ENCODE measurements around the gene IGSF1. TPM values are rescaled to one million over a fixed set of nuclear protein-coding genes. Genes with fewer than 3 reads are reported as not detected.
"Not testable (repeated sequence)": the region's sequence is repeated elsewhere in the genome, so short reads cannot be mapped to it uniquely, and the experiment has no call there.

Gene IGSF1
- total RNA-seq, 1 donor from 2014 or later = 6.4 TPM

DNA sequence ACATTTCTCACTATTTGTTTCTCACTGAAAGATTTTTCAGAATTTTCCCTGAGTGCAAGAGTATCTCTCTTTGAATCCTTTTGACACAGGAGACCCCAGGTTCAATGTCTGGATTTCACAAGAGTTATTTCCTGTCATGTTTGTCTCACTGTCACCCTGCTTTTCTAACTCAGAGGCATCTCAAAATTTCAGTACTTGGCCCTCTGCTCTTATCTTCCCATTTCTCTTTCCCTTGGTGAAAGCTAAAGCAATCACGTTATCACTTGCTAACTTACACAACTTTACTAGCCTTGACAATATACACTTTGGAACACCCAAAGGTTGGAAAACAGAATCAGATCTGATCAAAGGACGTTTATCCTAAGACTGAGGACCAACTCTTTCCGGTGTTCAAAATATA, 17.3 kb downstream of the IGSF1 start:
- DNase-seq = no peak

DNA sequence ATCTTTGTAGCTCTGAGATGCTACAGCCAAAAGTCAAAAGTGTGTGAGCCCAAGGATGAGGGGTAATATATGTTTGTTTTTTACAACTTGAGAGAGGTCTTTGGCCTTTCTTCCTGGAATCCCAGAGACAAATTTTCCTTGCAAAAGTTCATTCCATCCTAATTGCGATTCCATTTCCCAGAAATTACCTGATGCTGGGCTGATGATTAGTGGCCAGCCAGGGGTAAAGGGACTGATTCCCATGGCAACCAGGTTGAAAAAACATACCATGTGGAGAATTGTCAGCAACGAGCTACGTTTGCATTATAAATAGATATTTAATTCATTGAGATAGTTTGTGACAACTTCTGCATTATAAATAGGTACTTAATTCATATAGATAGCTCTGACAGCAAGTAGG, 17.8 kb downstream of the IGSF1 start:
- DNase-seq = no peak

DNA sequence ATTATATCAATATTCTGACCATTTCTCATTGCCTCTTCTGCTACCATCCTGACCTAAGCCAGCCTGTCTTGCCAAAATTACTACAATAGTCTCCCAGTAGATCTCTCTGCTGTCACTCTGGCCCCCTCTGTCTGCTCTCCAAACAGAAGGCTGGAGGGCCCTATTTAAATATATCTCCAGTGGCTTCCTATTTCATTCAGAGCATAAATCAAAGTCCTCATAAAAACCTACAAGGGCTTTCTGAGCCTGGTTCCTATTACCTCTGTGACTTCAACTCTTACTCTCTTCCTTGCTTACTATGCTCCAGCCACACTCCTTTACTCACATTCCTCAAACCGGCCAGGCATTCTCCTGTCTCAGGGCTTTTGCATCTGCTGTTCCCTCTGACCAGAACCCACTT, 19.0 kb downstream of the IGSF1 start:
- no peak for DNase-seq

DNA sequence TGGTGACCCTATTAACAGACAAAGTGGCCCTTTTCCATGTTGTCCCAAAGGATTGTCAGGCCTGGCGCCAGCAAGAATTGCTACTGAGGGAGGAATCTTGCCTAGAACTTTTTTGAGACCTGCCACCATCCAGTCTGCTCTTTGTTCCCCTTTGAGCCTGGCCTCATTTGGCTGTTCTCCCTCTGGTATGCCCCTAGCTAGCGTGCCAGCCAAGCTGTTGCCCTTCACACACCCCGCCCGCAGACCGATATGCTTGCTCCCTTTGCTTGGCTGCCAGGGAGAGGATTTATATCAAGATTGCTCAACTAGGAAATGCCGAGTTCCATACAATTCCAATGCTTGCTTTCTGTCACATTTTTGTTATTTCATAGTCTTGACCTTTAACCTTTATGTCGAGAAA, 24.4 kb downstream of the IGSF1 start:
- DNase-seq = no peak

DNA sequence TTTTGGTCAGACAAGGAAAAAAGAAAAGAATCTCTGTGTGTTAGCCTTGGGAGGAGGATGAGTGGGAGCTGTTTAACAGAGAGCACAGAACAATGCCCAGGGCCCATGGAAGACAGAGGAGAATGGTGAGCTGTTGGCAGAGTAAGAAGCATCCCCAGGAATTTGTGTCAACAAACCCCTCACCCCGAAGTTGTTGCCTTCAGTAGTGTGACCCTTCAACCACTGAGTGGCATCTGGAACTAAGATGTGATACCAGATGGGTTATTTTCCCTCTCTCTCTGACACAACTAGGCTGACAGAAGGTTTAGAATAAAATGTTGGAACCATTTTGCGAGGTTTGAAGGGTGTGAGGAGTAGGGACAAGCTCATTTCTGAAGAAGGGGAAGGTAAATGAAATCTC, 25.1 kb downstream of the IGSF1 start:
- no peak for DNase-seq

DNA sequence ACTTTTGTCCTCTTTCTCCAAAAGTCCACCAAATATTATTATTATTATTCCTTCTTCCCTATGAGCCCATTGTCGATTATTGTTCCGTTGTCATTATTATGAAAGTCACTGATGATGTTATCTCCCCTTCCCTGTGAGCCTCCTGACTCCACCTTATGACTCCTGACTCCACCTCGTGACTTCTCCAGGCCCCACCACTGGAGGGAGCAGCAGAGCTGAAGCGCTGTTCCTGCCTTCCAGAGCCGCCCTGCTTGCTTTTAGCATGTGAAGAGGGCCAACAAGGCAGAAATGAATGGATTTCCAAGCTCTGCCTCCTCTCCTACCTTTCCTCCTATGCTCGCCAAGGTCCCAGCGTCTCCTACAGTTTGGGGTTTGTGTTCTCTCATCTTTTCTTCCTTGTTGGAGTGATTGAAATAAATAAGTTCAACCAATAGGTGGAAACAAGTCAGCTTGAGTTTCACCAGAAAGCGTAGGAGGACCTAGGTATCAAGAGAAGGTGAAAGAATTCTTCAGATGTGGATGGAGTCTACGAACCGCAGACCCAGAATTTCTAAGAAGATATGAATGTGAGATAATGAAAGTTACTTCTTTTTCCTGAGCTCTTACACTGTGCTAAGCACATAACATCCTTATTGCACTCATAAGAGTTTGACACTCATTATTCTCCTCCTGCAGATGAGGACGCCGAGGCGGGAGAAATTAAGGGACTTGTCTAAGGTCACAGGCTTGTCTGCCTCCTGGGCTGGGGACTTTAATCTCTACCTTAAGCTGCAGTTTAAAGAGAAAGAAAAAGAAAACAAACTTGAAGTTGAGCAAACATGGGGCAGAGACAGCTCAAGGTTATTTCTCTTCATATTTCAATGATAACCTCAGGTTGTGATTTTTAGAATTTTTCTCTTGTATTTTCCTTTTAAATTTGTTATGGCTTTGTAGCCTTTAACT, 26.1 kb downstream of the IGSF1 start:
- no peak for DNase-seq

DNA sequence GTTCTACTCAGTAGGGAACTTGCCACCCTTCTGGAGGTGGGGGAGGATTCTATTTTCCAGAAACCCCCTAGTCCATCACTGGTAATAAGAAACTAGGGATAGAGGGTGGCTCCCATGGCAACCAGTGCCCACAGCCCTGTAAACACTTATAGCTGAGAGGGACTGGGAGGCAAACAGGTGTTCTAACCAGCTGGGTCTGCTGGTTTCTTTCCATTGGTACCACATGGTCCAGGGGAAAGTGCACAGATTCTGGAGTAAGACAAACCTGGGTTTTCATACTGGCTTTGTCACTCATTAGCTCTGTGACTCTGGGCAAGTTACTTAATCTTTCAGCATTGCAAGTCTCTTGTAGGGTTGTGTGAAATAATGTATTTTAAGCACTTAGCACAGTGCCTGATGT, 26.9 kb downstream of the IGSF1 start:
- DNase-seq = no peak

DNA sequence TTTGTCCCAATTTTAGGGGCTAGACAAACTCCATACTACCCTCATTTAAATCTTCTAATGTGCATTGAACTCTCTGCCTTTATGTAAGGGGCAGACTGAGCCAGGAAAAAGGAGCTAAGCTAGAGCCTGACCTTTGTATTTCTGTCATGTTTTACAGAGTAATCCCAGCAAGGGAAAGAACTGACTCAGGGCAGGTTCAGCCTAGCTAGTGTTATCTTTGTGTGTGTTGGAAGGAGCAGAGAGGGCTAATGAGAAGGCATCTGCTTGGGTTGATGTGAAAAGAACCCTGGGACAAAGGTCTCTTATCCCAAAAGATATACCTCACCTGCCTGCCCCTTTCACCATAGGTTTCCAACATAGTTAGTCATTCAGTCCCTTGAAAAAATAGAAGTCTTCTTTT, 31.7 kb downstream of the IGSF1 start:
- no peak for DNase-seq

DNA sequence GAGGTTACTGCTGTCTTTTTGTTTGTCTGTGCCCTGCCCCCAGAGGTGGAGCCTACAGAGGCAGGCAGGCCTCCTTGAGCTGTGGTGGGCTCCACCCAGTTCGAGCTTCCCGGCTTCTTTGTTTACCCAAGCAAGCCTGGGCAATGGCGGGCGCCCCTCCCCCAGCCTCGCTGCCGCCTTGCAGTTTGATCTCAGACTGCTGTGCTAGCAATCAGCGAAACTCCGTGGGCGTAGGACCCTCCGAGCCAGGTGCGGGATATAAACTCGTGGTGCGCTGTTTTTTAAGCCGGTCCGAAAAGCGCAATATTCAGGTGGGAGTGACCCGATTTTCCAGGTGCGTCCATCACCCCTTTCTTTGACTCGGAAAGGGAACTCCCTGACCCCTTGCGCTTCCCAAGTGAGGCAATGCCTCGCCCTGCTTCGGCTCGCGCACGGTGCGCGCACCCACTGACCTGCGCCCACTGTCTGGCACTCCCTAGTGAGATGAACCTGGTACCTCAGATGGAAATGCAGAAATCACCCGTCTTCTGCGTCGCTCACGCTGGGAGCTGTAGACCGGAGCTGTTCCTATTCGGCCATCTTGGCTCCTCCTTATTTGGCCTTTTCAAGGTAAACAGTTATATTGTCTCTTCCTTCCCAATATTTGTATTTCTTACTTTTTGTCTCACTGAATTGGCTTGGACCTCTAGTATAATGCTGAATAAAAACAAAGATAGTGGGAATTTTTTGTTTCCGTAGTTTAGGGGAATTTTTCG, 37.9 kb downstream of the IGSF1 start:
- DNase-seq = not testable (repeated sequence)

DNA sequence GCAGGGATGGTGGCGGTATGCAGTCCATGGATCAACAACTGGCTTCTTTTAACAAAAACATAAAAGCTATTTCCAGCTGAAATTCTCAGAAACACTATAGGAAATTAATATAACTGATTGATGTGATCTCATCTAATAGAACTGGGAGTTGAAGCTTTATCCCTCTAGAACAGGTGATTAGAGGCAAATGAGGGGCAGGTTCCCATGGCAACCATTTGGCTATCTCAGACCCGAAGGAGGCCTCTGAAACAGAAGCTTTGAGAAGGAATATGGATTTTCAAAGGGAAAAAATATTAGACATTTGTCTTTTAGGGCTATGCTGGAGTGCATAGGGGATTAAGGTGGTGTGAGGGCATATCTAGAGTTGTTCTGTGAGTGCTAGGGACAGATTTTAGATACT, 50.0 kb downstream of the IGSF1 start:
- DNase-seq = no peak

DNA sequence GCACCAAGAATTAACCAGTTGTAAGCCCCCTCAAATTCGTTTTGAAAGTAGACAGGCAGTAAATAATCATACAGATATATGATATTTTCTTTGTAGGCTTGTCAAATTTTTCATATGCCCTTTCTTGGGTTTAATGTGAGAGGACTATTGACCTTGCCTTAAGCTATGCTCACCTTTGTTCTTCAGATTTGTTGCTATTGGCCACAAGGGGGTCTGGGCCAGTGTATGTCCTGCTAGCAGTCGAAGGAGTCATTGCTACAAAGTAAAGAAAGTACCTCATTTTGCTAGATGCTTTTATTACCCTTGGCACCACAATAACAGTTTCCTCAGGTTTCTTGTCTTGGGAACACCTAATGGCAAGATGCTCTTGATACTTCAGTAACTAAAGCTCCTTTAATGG, 51.7 kb downstream of the IGSF1 start:
- DNase-seq = no peak

DNA sequence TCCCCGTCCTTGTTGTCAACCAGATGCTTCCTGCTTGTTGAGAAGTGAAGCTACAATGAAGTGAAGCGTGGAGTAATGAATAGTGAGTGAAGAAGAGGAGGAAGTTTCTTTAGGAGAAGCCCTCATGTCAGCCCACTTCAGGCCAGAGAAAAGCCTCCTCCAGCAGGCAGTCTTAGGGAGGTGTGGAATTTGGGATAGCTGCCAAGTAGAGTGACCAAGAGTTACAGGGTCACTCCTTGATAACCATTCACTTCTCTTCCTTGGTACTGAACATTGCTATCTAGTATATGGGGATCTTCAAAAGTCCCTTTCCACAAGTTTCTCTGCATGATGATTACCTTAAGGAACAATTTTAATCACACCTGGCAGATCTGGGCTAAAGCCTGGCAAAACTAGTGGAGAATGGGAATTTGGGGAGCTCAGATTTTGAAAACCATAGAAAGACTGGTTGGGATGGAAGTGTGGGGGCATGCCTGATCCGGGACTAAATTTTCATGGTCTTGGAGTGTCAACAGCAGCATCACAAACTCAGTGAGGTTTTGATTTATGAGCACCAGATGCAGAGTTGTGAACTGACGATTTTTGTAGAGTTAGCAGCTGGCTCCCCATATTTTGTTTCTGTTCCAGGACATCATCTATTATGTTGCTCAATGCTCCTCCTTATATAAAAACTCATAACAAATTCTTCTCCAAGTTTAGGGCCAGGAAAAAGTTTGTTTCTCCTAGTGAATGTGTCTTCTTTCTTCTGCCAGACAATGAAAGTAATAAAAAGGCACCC, 53.1 kb downstream of the IGSF1 start:
- DNase-seq = peak; percentile 87

DNA sequence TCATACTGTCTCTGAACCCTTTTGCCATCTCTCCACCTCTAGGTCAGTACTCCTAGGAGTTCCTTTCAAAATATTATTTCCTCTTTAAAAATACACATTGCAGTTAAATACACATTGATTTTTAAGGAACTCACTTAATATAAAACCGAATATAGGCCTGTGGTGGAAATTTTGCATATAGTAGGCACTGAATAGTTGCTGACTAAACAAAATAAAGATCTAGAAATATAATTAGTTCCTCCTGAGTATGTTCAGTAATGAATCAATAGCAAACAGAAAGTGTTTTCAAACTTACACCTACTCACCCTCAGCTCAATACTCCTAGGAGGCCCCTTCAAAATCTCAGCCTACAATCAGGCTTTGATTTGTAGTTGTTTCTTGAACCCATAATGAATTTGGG, 61.5 kb downstream of the IGSF1 start:
- no peak for DNase-seq

DNA sequence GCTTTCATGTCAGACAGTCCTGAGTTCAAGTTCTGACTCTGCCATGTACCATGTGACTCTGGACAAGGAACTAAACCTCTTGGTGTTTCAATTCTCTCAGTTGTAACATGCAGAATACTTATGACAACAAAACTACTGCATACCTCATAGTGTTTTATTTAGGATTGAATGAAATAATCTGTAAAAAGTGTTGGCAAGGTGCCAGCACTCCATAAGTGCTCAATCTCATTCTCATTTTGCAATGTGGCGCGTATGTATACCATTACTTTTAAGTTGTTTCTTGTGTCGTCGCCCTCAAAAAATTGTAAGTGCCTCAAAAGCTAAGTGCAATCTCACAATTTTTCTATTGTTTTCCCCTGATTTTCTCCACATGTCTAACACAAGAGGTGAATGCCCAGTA, 62.5 kb downstream of the IGSF1 start:
- DNase-seq = no peak

DNA sequence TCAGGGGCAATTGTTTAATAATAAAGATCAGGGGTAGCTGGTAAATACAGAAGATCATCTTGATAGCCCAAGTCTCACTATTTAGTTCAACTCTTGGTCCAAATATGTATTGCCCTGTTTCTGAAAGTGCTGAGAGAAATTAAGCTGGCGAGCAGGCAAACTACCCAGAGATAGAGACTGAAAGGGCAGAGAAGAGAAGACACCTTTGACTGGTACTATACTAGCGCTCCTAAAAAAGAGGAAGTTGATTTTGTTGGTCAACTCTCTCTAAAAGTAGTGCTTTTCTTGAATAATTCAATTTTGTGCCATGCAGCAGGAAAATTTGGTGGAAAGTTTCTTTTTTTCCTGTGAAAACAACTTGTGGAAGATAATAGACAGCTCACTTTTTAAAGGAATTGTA, 64.0 kb downstream of the IGSF1 start:
- no peak for DNase-seq

Other genes with a start within 250 kb of the IGSF1 start
- 31.8 TPM for gene ARHGAP36, start 231.0 kb downstream of the IGSF1 start, total RNA-seq